Panc1 (cell line): ENCODE measurements around the gene CYP3A4.

Experiments used
- POLR2AphosphoS5 ChIP-seq: IDR thresholded peaks from 2 replicates; pipeline ENCODE4 v1.6.1; 2012; ENCODE audit warnings: mild to moderate bottlenecking, low read depth, low read length, moderate library complexity
- TF ChIP-seq, protein P1 (sequence below): fragments of 450-650 bp; IDR thresholded peaks from 2 replicates; pipeline ENCODE4 v1.5.1; 2017; ENCODE audit warnings: mild to moderate bottlenecking

DNA sequence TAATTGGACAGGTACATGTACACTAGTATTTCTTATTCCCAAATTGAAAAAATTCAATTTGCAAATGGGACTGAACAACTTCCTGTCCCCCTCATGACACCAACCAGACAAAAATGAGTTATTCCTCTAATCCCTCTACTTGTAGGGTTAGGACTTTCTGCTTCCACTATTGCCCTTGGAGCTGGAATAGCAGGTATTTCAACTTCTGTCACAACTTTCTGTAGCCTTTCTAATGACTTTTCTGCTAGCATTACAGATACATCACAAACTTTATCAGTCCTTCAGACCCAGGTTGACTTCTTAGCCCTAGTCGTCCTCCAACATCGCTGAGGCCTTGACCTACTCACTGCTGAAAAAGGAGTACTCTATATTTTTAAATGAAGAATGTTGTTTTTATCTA is 55.4 kb downstream of the CYP3A4 start:
- TF ChIP-seq, protein P1, sequence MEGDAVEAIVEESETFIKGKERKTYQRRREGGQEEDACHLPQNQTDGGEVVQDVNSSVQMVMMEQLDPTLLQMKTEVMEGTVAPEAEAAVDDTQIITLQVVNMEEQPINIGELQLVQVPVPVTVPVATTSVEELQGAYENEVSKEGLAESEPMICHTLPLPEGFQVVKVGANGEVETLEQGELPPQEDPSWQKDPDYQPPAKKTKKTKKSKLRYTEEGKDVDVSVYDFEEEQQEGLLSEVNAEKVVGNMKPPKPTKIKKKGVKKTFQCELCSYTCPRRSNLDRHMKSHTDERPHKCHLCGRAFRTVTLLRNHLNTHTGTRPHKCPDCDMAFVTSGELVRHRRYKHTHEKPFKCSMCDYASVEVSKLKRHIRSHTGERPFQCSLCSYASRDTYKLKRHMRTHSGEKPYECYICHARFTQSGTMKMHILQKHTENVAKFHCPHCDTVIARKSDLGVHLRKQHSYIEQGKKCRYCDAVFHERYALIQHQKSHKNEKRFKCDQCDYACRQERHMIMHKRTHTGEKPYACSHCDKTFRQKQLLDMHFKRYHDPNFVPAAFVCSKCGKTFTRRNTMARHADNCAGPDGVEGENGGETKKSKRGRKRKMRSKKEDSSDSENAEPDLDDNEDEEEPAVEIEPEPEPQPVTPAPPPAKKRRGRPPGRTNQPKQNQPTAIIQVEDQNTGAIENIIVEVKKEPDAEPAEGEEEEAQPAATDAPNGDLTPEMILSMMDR = no peak
- TF ChIP-seq POLR2AphosphoS5 = no peak
